RWPE2 (cell line): Measurements from ENCODE around the gene RNFT2.

Experiments
- ATAC-seq: fragments of 200-7000 bp; cut with Tn5 transposase; 3 replicates; pipeline ENCODE4 v1.9.1; 2021; ENCODE audit warnings: low read depth
- DNase-seq: peaks from one replicate; pipeline ENCODE4 v3.0.0-alpha.2; 2020; ENCODE audit warnings: low spot score
- H3K27ac ChIP-seq: fragments of 450-650 bp; 2 replicates; pipeline ENCODE4 v1.5.1; 2017; ENCODE audit warnings: mild to moderate bottlenecking; ENCODE audit not compliant: poor library complexity, severe bottlenecking
- H3K27me3 ChIP-seq: fragments of 250-450 bp; sonication (Bioruptor Pico); 2 replicates; pipeline ENCODE4 v1.5.1; 2021; ENCODE audit warnings: mild to moderate bottlenecking, moderate library complexity; ENCODE audit not compliant: insufficient read depth, poor library complexity, severe bottlenecking
- H3K36me3 ChIP-seq: fragments of 250-450 bp; sonication (Bioruptor Pico); 2 replicates; pipeline ENCODE4 v1.5.1; 2020; ENCODE audit warnings: low read depth, mild to moderate bottlenecking, moderate library complexity
- H3K4me1 ChIP-seq: fragments of 250-450 bp; sonication (Bioruptor Pico); 2 replicates; pipeline ENCODE4 v1.5.1; 2021; ENCODE audit warnings: mild to moderate bottlenecking, moderate library complexity; ENCODE audit not compliant: insufficient read depth, poor library complexity, severe bottlenecking
- H3K4me3 ChIP-seq: fragments of 250-450 bp; sonication (Bioruptor Pico); 2 replicates; pipeline ENCODE4 v1.5.1; 2021; ENCODE audit warnings: mild to moderate bottlenecking, moderate library complexity; ENCODE audit not compliant: severe bottlenecking
- H3K9me3 ChIP-seq: fragments of 250-450 bp; sonication (Bioruptor Pico); 2 replicates; pipeline ENCODE4 v1.5.1; 2021; ENCODE audit warnings: mild to moderate bottlenecking, moderate library complexity; ENCODE audit not compliant: severe bottlenecking
- CTCF ChIP-seq: fragments of 450-650 bp; IDR thresholded peaks from one replicate; pipeline ENCODE4 v1.5.1; 2017; ENCODE audit warnings: mild to moderate bottlenecking, moderate library complexity; ENCODE audit not compliant: poor library complexity, severe bottlenecking

Gene RNFT2

GRCh38 chr12:116695464-116695725, 42.7 kb upstream of the RNFT2 start:
- Histone ChIP-seq H3K36me3 (no peaks in the 10 kb centered on the region), H3K27ac (no peak overlapping the region), H3K9me3 (no peaks in the 10 kb centered on the region), H3K4me1 (no peaks in the 10 kb centered on the region), H3K27me3 (peaks cover 29% of the 10 kb centered on the region), H3K4me3 (no peak overlapping the region)
- TF ChIP-seq CTCF = no peak
- ATAC-seq (no peak), DNase-seq (no peak)

- Histone ChIP-seq H3K36me3 (no peaks in the 10 kb centered on the region), H3K27me3 (peaks cover 29% of the 10 kb centered on the region), H3K4me3 (no peak overlapping the region), H3K4me1 (no peaks in the 10 kb centered on the region), H3K27ac (no peak overlapping the region), H3K9me3 (no peaks in the 10 kb centered on the region)
- DNase-seq = no peak
- TF ChIP-seq CTCF = no peak
- no peak; the same call in 2 of the 3 replicates for ATAC-seq
These were observed 40.8 kb upstream of the RNFT2 start for GRCh38 chr12:116697305-116697704.

GRCh38 chr12:116697716-116698115, 40.4 kb upstream of the RNFT2 start:
- H3K9me3 ChIP-seq = no peaks in the 10 kb centered on the region
- peaks cover 26% of the 10 kb centered on the region for H3K27me3 ChIP-seq
- ATAC-seq (no peak), DNase-seq (no peak)
- TF ChIP-seq CTCF = no peak
- H3K4me1 ChIP-seq = no peaks in the 10 kb centered on the region
- no peaks in the 10 kb centered on the region for H3K36me3 ChIP-seq
- H3K27ac ChIP-seq = no peak overlapping the region
- no peak overlapping the region for H3K4me3 ChIP-seq

- Histone ChIP-seq H3K4me1 (no peaks in the 10 kb centered on the region), H3K27ac (no peak overlapping the region), H3K27me3 (peaks cover 22% of the 10 kb centered on the region), H3K36me3 (no peaks in the 10 kb centered on the region), H3K4me3 (no peak overlapping the region), H3K9me3 (no peaks in the 10 kb centered on the region)
- no peak for TF ChIP-seq CTCF
- DNase-seq = no peak
- no peak for ATAC-seq
These were observed 40.0 kb upstream of the RNFT2 start for GRCh38 chr12:116698116-116698515.

GRCh38 chr12:116698554-116699075, 39.5 kb upstream of the RNFT2 start:
- no peak for TF ChIP-seq CTCF
- DNase-seq (no peak), ATAC-seq (no peak)
- no peak overlapping the region for H3K27ac ChIP-seq
- no peaks in the 10 kb centered on the region for H3K4me1 ChIP-seq
- no peaks in the 10 kb centered on the region for H3K9me3 ChIP-seq
- peaks cover 17% of the 10 kb centered on the region for H3K27me3 ChIP-seq
- H3K4me3 ChIP-seq = no peak overlapping the region
- H3K36me3 ChIP-seq = no peaks in the 10 kb centered on the region
